B cell (primary cell): ENCODE results near the gene PJA1.

Experiments
- CTCF ChIP-seq: fragments of 200-600 bp; IDR thresholded peaks from one replicate; pipeline ENCODE4 v1.8.0; 2022; ENCODE audit warnings: antibody characterized with exemption, mild to moderate bottlenecking
- EZH2 ChIP-seq: IDR thresholded peaks from 2 replicates; pipeline ENCODE4 v1.6.1; 2012; ENCODE audit warnings: borderline replicate concordance, low read depth, mild to moderate bottlenecking, moderate library complexity, low read length; ENCODE audit not compliant: insufficient read depth, poor library complexity, severe bottlenecking

GRCh38 chrX:69211701-69212100 lies 46.4 kb upstream of the PJA1 start:
- TF ChIP-seq CTCF = no peak
- TF ChIP-seq EZH2 = no peak
